H1 (cell line): Measurements from ENCODE around the gene MED10. TPM values are rescaled to one million over a fixed set of nuclear protein-coding genes. Genes with fewer than 3 reads are reported as not detected.

Source experiments
- CTCF ChIA-PET: fragments of 300-600 bp; sonication (Branson Sonifier 250); formaldehyde crosslinking; loops from one replicate; lab custom pipeline; 2021; ENCODE audit not compliant: partially characterized antibody; lab: Charles Lee
- POLR2A ChIA-PET: fragments of 300-600 bp; sonication (Branson Sonifier 250); formaldehyde crosslinking; loops from one replicate; lab custom pipeline; 2021; ENCODE audit warnings: inconsistent platforms; ENCODE audit not compliant: partially characterized antibody; lab: Charles Lee
- DNase-seq, 2 experiments: peaks; one replicate each; pipeline versions ENCODE4 v3.0.0 to v3.0.0-alpha.2; 2010 to 2022; ENCODE audit warnings: low spot score in 2 of 2, low read depth in 1 of 2, mixed read lengths in 1 of 2
- FAIRE-seq: peaks from 2 replicates; lab custom pipeline; 2011; peaks lifted over from hg19 to GRCh38; lab: Jason Lieb, UNC
- H2AFZ ChIP-seq: 2 replicates; pipeline ENCODE4 v1.8.1; 2012; ENCODE audit warnings: low read length, inconsistent platforms
- H2AK5ac ChIP-seq: 2 replicates; pipeline ENCODE4 v1.6.1; 2013; ENCODE audit warnings: low read depth, low read length
- H2BK120ac ChIP-seq: replicated peaks from 2 replicates; pipeline ENCODE3; 2013; ENCODE audit warnings: low read depth, low read length, inconsistent platforms
- H2BK12ac ChIP-seq: 2 replicates; pipeline ENCODE4 v1.6.1; 2013; ENCODE audit warnings: low read depth, low read length
- H2BK15ac ChIP-seq: 2 replicates; pipeline ENCODE4 v1.6.1; 2013; ENCODE audit warnings: low read length
- H2BK20ac ChIP-seq: 2 replicates; pipeline ENCODE4 v1.6.1; 2013; ENCODE audit warnings: low read length
- H2BK5ac ChIP-seq: 2 replicates; pipeline ENCODE4 v1.6.1; 2013; ENCODE audit warnings: low read depth, low read length
- H3K14ac ChIP-seq: 2 replicates; pipeline ENCODE4 v1.6.1; 2013; ENCODE audit warnings: inconsistent platforms; ENCODE audit not compliant: insufficient read length
- H3K18ac ChIP-seq: 2 replicates; pipeline ENCODE4 v1.6.1; 2013; ENCODE audit warnings: low read length; ENCODE audit errors: extremely low read depth
- H3K23ac ChIP-seq: 2 replicates; pipeline ENCODE4 v1.6.1; 2013; ENCODE audit warnings: inconsistent platforms; ENCODE audit not compliant: insufficient read length
- H3K23me2 ChIP-seq: 2 replicates; pipeline ENCODE4 v1.6.1; 2013; ENCODE audit warnings: low read depth, low read length
- H3K27ac ChIP-seq: 2 replicates; pipeline ENCODE4 v1.6.1; 2011; ENCODE audit warnings: low read depth, low read length, inconsistent platforms
- H3K27me3 ChIP-seq, 4 experiments: replicated peaks in 1 of 4; 1 replicate in 1 of 4; 2 replicates in 3 of 4; pipeline versions ENCODE4 v1.6.1 to v1.8.1; 2011 to 2013; ENCODE audit warnings: low read length in 3 of 4, mild to moderate bottlenecking in 3 of 4, inconsistent platforms in 2 of 4, mixed read lengths in 2 of 4, moderate library complexity in 1 of 4; ENCODE audit not compliant: control insufficient read depth in 3 of 4, insufficient read depth in 3 of 4; ENCODE audit errors: extremely low read depth in 1 of 4
- H3K36me3 ChIP-seq, 4 experiments: 2 replicates each; pipeline versions ENCODE4 v1.6.1 to v1.8.1; 2011 to 2013; ENCODE audit warnings: mild to moderate bottlenecking in 4 of 4, low read length in 3 of 4, moderate library complexity in 2 of 4, control low read depth in 1 of 4, inconsistent platforms in 1 of 4; ENCODE audit not compliant: insufficient read depth in 4 of 4, control insufficient read depth in 2 of 4
- H3K4ac ChIP-seq: replicated peaks from 2 replicates; pipeline ENCODE3; 2013; ENCODE audit warnings: low read length, low read depth, mixed read lengths, inconsistent platforms; ENCODE audit not compliant: insufficient read length
- H3K4me1 ChIP-seq, 4 experiments: replicated peaks in 1 of 4; 1 replicate in 1 of 4; 2 replicates in 3 of 4; pipeline versions ENCODE4 v1.6.1 to v1.8.1; 2011 to 2013; ENCODE audit warnings: low read length in 3 of 4, inconsistent platforms in 2 of 4, mixed read lengths in 1 of 4; ENCODE audit not compliant: insufficient read depth in 4 of 4, control insufficient read depth in 3 of 4
- H3K4me2 ChIP-seq, 2 experiments: 2 replicates each; pipeline versions ENCODE4 v1.6.1 to v1.8.1; 2011 to 2013; ENCODE audit warnings: low read depth in 2 of 2, low read length in 2 of 2, control low read depth in 1 of 2, inconsistent platforms in 1 of 2, mild to moderate bottlenecking in 1 of 2; ENCODE audit not compliant: insufficient read depth in 1 of 2
- H3K4me3 ChIP-seq, 4 experiments: fragments of 200-600, 300-600 bp in 1 of 4; sonication (generic), shearing (Covaris generic), sonication (Bioruptor Twin) in 1 of 4; 2 replicates each; pipeline versions ENCODE4 v1.5.1 to v1.8.1; 2011 to 2016; ENCODE audit warnings: low read length in 4 of 4, low read depth in 3 of 4, control low read depth in 2 of 4, inconsistent platforms in 2 of 4, mild to moderate bottlenecking in 2 of 4, mixed read lengths in 1 of 4, moderate library complexity in 1 of 4; ENCODE audit not compliant: insufficient read depth in 2 of 4; ENCODE audit errors: extremely low read depth in 1 of 4
- H3K56ac ChIP-seq: replicated peaks from 2 replicates; pipeline ENCODE3; 2013; ENCODE audit warnings: low read depth, mild to moderate bottlenecking, mixed read lengths, low read length, inconsistent platforms; ENCODE audit not compliant: insufficient read length
- H3K79me1 ChIP-seq: 2 replicates; pipeline ENCODE4 v1.6.1; 2013; ENCODE audit warnings: low read depth, low read length, control low read depth
- H3K79me2 ChIP-seq, 2 experiments: 2 replicates each; pipeline versions ENCODE4 v1.6.1 to v1.8.1; 2012 to 2013; ENCODE audit warnings: low read length in 2 of 2, mild to moderate bottlenecking in 2 of 2, inconsistent platforms in 1 of 2; ENCODE audit not compliant: insufficient read depth in 2 of 2, control insufficient read depth in 1 of 2
- H3K9ac ChIP-seq, 4 experiments: replicated peaks in 1 of 4; 1 replicate in 1 of 4; 2 replicates in 3 of 4; pipeline versions ENCODE4 v1.6.1 to v1.8.1; 2011 to 2013; ENCODE audit warnings: low read depth in 3 of 4, low read length in 3 of 4, control low read depth in 2 of 4, mild to moderate bottlenecking in 2 of 4, moderate library complexity in 2 of 4, inconsistent platforms in 1 of 4; ENCODE audit errors: extremely low read depth in 1 of 4
- H3K9me3 ChIP-seq, 2 experiments: 2 replicates each; pipeline versions ENCODE4 v1.6.1 to v1.8.1; 2012 to 2013; ENCODE audit warnings: mild to moderate bottlenecking in 2 of 2, moderate library complexity in 2 of 2, control low read depth in 1 of 2, inconsistent platforms in 1 of 2, low read depth in 1 of 2, low read length in 1 of 2, mixed read lengths in 1 of 2; ENCODE audit not compliant: insufficient read depth in 2 of 2
- H4K20me1 ChIP-seq, 2 experiments: replicated peaks in 1 of 2; 2 replicates each; pipeline versions ENCODE3 to v1.8.1; 2011 to 2013; ENCODE audit warnings: inconsistent platforms in 2 of 2, low read length in 2 of 2, mild to moderate bottlenecking in 1 of 2; ENCODE audit not compliant: insufficient read depth in 2 of 2, control insufficient read depth in 1 of 2
- H4K5ac ChIP-seq: 2 replicates; pipeline ENCODE4 v1.6.1; 2013; ENCODE audit warnings: low read length, low read depth, mixed read lengths, inconsistent platforms; ENCODE audit not compliant: insufficient read length
- H4K8ac ChIP-seq: 2 replicates; pipeline ENCODE4 v1.8.0; 2013; ENCODE audit warnings: mild to moderate bottlenecking, moderate library complexity, low read length, inconsistent platforms; ENCODE audit not compliant: insufficient read depth; ENCODE audit errors: extremely low read depth
- H4K91ac ChIP-seq: replicated peaks from 2 replicates; pipeline ENCODE3; 2013; ENCODE audit warnings: low read length, mixed read lengths, inconsistent platforms; ENCODE audit not compliant: insufficient read length
- BACH1 ChIP-seq: IDR thresholded peaks from 2 replicates; pipeline ENCODE4 v1.6.1; 2012; ENCODE audit warnings: low read length, improper control_type of control experiment
- EZH2 ChIP-seq: fragments of 200-600 bp; sonication (generic); IDR thresholded peaks from 2 replicates; pipeline ENCODE4 v1.7.1; 2012; ENCODE audit warnings: low read depth, mild to moderate bottlenecking, moderate library complexity, low read length, inconsistent platforms; ENCODE audit not compliant: severe bottlenecking
- GABPA ChIP-seq: IDR thresholded peaks from 2 replicates; pipeline ENCODE4 v1.6.1; 2011; ENCODE audit warnings: mild to moderate bottlenecking, low read length, moderate library complexity, borderline replicate concordance; ENCODE audit not compliant: insufficient read depth
- HDAC2 ChIP-seq, 2 experiments: fragments of 300-600 bp in 1 of 2; sonication (generic) in 1 of 2; IDR thresholded peaks; 2 replicates each; pipeline ENCODE4 v1.6.1; 2011 to 2012; ENCODE audit warnings: low read depth in 2 of 2, low read length in 2 of 2, mild to moderate bottlenecking in 2 of 2, moderate library complexity in 2 of 2, borderline replicate concordance in 1 of 2, inconsistent platforms in 1 of 2
- KDM4A ChIP-seq: IDR thresholded peaks from one replicate; pipeline ENCODE4 v1.7.1; 2012; ENCODE audit warnings: low read depth, mild to moderate bottlenecking, moderate library complexity, low read length, inconsistent platforms; ENCODE audit not compliant: severe bottlenecking
- POLR2AphosphoS5 ChIP-seq: IDR thresholded peaks from 2 replicates; pipeline ENCODE4 v1.6.1; 2011; ENCODE audit warnings: low read depth, low read length
- RAD21 ChIP-seq, 2 experiments: IDR thresholded peaks in 1 of 2; conservative IDR thresholded peaks in 1 of 2; 2 replicates each; pipeline ENCODE4 v1.6.1; 2011; ENCODE audit warnings: low read depth in 2 of 2, low read length in 2 of 2, improper control_type of control experiment in 1 of 2, inconsistent platforms in 1 of 2, mild to moderate bottlenecking in 1 of 2, moderate library complexity in 1 of 2
- SP4 ChIP-seq: IDR thresholded peaks from 2 replicates; pipeline ENCODE4 v1.6.1; 2012; ENCODE audit warnings: low read length, inconsistent platforms
- YY1 ChIP-seq: IDR thresholded peaks from 2 replicates; pipeline ENCODE4 v1.6.1; 2011; ENCODE audit warnings: low read depth, mild to moderate bottlenecking, low read length
- WGBS, 2 experiments: shearing (Covaris generic) in 1 of 2; methylation state at CpG; one replicate each; pipeline versions ENCODE4 v1.1.6 to v1.1.7; 2013 to 2015; ENCODE audit warnings: low lambda C conversion rate in 2 of 2, mixed read lengths in 2 of 2, inconsistent platforms in 1 of 2, low coverage in 1 of 2, missing lambda C conversion rate in 1 of 2; ENCODE audit not compliant: insufficient replicate concordance in 2 of 2, insufficient coverage in 1 of 2, insufficient read length in 1 of 2; ENCODE audit errors: extremely low coverage in 1 of 2, missing lambda C conversion rate in 1 of 2; 5-methylcytosine and 5-hydroxymethylcytosine counted together
- polyA plus RNA-seq, 7 experiments: library from polyadenylated mRNA; depleted of rRNA in 3 of 7; stranded (reverse) in 5 of 7; unstranded in 2 of 7; fragments of >200 nt in 5 of 7; fragments of 200-250 nt in 2 of 7; gene quantifications; 1 replicate in 5 of 7; 2 replicates in 1 of 7; 4 replicates in 1 of 7; pipeline versions ENCODE4 v1.2.1 to v1.2.3, GENCODE V29; 2011 to 2013; ENCODE audit warnings: missing spikeins in 2 of 7, mixed read lengths in 2 of 7
- total RNA-seq: library from RNA; stranded (reverse); fragmentation: NEBNext Ultra II Directional; extraction: Animal tissue kit (Norgen Biotek cat#: 25700); gene quantifications from 2 replicates; pipeline ENCODE4 v1.2.1, GENCODE V29; 2021
- TF ChIP-seq, protein P1 (sequence below): IDR thresholded peaks from 2 replicates; pipeline ENCODE4 v1.6.1; 2012; ENCODE audit warnings: low read length, inconsistent platforms

MED10 gene
- total and polyA plus RNA-seq, 2 of the 8 experiments (the other 6 are each of a cell fraction or from before 2014, with no cell fraction given), result 20.1 to 23.2 TPM

DNA sequence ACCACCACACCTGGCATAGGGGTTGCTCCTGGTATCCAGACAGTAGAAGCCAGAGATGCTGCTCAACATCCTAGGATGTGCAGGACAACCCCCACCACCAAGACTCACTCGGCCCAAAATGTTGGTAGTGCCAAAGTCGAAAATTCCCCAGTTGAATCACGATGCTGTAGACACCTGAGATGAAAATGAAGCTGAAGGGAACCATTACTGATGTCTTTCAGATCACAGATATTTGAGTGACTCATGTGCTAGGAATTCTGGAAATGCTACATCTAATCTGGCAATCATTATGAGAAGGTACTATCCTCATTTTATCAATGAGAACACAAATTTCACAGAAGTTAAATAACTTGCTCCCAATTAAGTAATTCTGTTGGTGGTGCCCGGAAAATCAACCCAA is 49.3 kb upstream of the MED10 start:
- Histone ChIP-seq H3K14ac (no peak overlapping the region), H2BK5ac (no peak overlapping the region), H3K27ac (no peak overlapping the region), H3K27me3 (peaks cover 0 to 1% (median 0%) of the 10 kb centered on the region in 4 experiments; a peak in 1 of 7 replicates), H3K36me3 (no peaks in the 10 kb centered on the region), H2AFZ (no peak overlapping the region), H3K79me1 (no peaks in the 10 kb centered on the region), H3K18ac (no peak overlapping the region), H3K56ac (no peak overlapping the region), H3K4me3 (no peak overlapping the region), H2AK5ac (no peak overlapping the region), H4K20me1 (no peaks in the 10 kb centered on the region), H4K5ac (no peak overlapping the region), H3K4me1 (no peaks in the 10 kb centered on the region), H2BK15ac (no peak overlapping the region), H3K79me2 (no peaks in the 10 kb centered on the region), H3K4me2 (no peak overlapping the region), H2BK12ac (no peak overlapping the region), H2BK120ac (no peak overlapping the region), H3K23me2 (no peaks in the 10 kb centered on the region), H3K9me3 (0 out of 4 replicates have a peak, but pooled peaks cover 0 to 2% of the 10 kb centered on the region in 2 experiments), H4K8ac (no peak overlapping the region), H3K23ac (no peak overlapping the region), H3K4ac (no peak overlapping the region), H2BK20ac (no peak overlapping the region), H4K91ac (no peak overlapping the region), H3K9ac (no peak overlapping the region)
- ChIA-PET POLR2A (no interaction called here), CTCF (no interaction called here)
- no peak for DNase-seq
- WGBS, 2 experiments, result 96% methylated on average over 4 of the region's 4 CpGs; no CpG with 5 or more reads in 1 of the 2 experiments
- no peak for FAIRE-seq
- no peak for TF ChIP-seq GABPA
- TF ChIP-seq, protein P1, sequence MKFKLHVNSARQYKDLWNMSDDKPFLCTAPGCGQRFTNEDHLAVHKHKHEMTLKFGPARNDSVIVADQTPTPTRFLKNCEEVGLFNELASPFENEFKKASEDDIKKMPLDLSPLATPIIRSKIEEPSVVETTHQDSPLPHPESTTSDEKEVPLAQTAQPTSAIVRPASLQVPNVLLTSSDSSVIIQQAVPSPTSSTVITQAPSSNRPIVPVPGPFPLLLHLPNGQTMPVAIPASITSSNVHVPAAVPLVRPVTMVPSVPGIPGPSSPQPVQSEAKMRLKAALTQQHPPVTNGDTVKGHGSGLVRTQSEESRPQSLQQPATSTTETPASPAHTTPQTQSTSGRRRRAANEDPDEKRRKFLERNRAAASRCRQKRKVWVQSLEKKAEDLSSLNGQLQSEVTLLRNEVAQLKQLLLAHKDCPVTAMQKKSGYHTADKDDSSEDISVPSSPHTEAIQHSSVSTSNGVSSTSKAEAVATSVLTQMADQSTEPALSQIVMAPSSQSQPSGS, result no peak
- TF ChIP-seq POLR2AphosphoS5, result no peak
- TF ChIP-seq BACH1, result no peak
- TF ChIP-seq HDAC2 (IDR thresholded peaks at IDR 0.05; ENCODE audit: borderline replicate concordance in 1 of 2, low read depth in 2 of 2, low read length in 2 of 2), result no peak
- no peak for TF ChIP-seq EZH2
- TF ChIP-seq KDM4A, result no peak
- no peak for TF ChIP-seq YY1
- TF ChIP-seq RAD21 (IDR thresholded peaks at IDR 0.05 in 1 of 2, conservative IDR thresholded peaks at IDR 0.05 in 1 of 2; ENCODE audit: low read depth in 2 of 2, low read length in 2 of 2), result no peak
- TF ChIP-seq SP4, result no peak
